ENCODE measurements around the gene CLIP1.

DNA sequence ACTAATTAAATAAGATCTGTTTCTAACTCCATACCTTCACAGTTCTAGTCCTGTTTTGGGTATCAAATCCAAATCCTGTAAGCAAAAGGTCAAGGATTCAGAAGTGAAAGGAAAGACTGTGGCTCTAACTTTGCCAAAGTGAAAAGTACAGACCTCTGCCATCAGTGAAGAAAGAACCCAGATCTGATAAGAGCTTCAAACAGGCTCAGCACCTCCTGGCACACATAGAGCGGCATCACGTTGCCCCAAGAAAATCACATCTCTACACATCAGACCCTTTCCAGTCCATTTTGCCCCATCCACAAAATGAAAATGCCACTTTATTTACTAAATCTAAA, 23.2 kb downstream of the CLIP1 start:
- TF ChIP-seq, protein P1, sequence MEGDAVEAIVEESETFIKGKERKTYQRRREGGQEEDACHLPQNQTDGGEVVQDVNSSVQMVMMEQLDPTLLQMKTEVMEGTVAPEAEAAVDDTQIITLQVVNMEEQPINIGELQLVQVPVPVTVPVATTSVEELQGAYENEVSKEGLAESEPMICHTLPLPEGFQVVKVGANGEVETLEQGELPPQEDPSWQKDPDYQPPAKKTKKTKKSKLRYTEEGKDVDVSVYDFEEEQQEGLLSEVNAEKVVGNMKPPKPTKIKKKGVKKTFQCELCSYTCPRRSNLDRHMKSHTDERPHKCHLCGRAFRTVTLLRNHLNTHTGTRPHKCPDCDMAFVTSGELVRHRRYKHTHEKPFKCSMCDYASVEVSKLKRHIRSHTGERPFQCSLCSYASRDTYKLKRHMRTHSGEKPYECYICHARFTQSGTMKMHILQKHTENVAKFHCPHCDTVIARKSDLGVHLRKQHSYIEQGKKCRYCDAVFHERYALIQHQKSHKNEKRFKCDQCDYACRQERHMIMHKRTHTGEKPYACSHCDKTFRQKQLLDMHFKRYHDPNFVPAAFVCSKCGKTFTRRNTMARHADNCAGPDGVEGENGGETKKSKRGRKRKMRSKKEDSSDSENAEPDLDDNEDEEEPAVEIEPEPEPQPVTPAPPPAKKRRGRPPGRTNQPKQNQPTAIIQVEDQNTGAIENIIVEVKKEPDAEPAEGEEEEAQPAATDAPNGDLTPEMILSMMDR (conservative IDR thresholded peaks at IDR 0.05; ENCODE audit: low read length), result no peak
- TF ChIP-seq EZH2phosphoT487 (IDR thresholded peaks at IDR 0.05; ENCODE audit: borderline replicate concordance, low read depth, low read length), result no peak
